Tibial artery (tissue), 4 donors: Measurements from ENCODE around the gene MED16.

Experiments used
- DNase-seq, 2 donors: peaks; one replicate each; pipeline ENCODE4 v3.0.0-alpha.2; 2019
- H3K27ac ChIP-seq, 2 donors: fragments of 200-600 bp; sonication (generic) in 1 of 2; 1 replicate in 1 of 2; 2 replicates in 1 of 2; pipeline ENCODE4 v1.5.1; 2018 to 2019; ENCODE audit warnings: mild to moderate bottlenecking in 1 of 2
- H3K27me3 ChIP-seq, 2 donors: fragments of 200-600 bp; sonication (generic) in 1 of 2; one replicate each; pipeline versions ENCODE4 v1.5.1 to v1.6.0; 2016 to 2019
- H3K36me3 ChIP-seq, 3 donors: fragments of 200-600 bp; sonication (generic) in 2 of 3; one replicate each; pipeline ENCODE4 v1.5.1; 2016 to 2019; ENCODE audit warnings: mild to moderate bottlenecking in 2 of 3
- H3K4me1 ChIP-seq, 4 donors: fragments of 200-600 bp; sonication (generic) in 2 of 4; 1 replicate in 3 of 4; 2 replicates in 1 of 4; pipeline ENCODE4 v1.5.1; 2016 to 2019
- H3K4me3 ChIP-seq, 2 donors: fragments of 200-600 bp; sonication (generic) in 1 of 2; 1 replicate in 1 of 2; 2 replicates in 1 of 2; pipeline ENCODE4 v1.5.1; 2018 to 2019; ENCODE audit warnings: mild to moderate bottlenecking in 2 of 2
- H3K9me3 ChIP-seq, 3 donors: fragments of 200-600 bp; sonication (generic) in 1 of 3; one replicate each; pipeline ENCODE4 v1.5.1; 2016 to 2019
- CTCF ChIP-seq, 2 experiments: fragments of 200-600 bp in 1 of 2; fragments of 450-650 bp in 1 of 2; IDR thresholded peaks; one replicate each; pipeline ENCODE4 v1.5.1; 2017 to 2019; ENCODE audit warnings: antibody characterized with exemption in 2 of 2, mild to moderate bottlenecking in 1 of 2, moderate library complexity in 1 of 2
- intact Hi-C: fragments of 100-400 bp; cut with DNase I; formaldehyde crosslinking; loops from one replicate; pipeline ENCODE4 v1.15.0; 2023; ENCODE audit warnings: low total_unique reads

The MED16 gene

GRCh38 chr19:917323-918151 is 24.6 kb upstream of the MED16 start, which contains the start of gene KISS1R:
TSS of gene KISS1R (plus strand) at chr19:917333. CDS start at chr19:917503, 170 bp downstream.
- Histone ChIP-seq H3K27me3 (peaks cover 12 to 52% of the 10 kb centered on the region in 2 donors), H3K27ac (no peak within 1 kb of the TSS), H3K36me3 (no peaks in the 10 kb centered on the region), H3K9me3 (no peaks in the 10 kb centered on the region), H3K4me3 (peak within 1 kb of the TSS; percentile 27 to 39), H3K4me1 (peaks cover 0 to 54% (median 48%) of the 10 kb centered on the region in 4 donors)
- intact Hi-C loops, result loop anchor here (5.0 kb wide), 2 partner anchors 60 to 145 kb away; partner anchors contain the start of gene CFD
- peak in 1 of 2 experiments; percentile 16 for TF ChIP-seq CTCF (IDR thresholded peaks at IDR 0.05)
- no peak for DNase-seq

GRCh38 chr19:916645-917322 is 23.8 kb upstream of the MED16 start:
- peaks cover 0 to 59% (median 48%) of the 10 kb centered on the region in 4 donors for H3K4me1 ChIP-seq
- H3K4me3 ChIP-seq, result peak overlapping the region; percentile 27 to 39
- DNase-seq, result no peak
- H3K36me3 ChIP-seq, result no peaks in the 10 kb centered on the region
- peaks cover 12 to 52% of the 10 kb centered on the region in 2 donors for H3K27me3 ChIP-seq
- H3K27ac ChIP-seq, result no peak overlapping the region
- H3K9me3 ChIP-seq, result no peaks in the 10 kb centered on the region
- no peak for TF ChIP-seq CTCF (IDR thresholded peaks at IDR 0.05)
- intact Hi-C loops, result loop anchor here (5.0 kb wide), 2 partner anchors 59 to 144 kb away; partner anchors contain the start of gene CFD

GRCh38 chr19:913080-913748 is 20.2 kb upstream of the MED16 start, which contains the start of gene R3HDM4:
TSS of gene R3HDM4 (minus strand) at chr19:913219. CDS start at chr19:913157, 62 bp downstream.
- no peak for TF ChIP-seq CTCF (IDR thresholded peaks at IDR 0.05)
- Histone ChIP-seq H3K27ac (peak within 1 kb of the TSS; percentile 92 to 93), H3K36me3 (no peaks in the 10 kb centered on the region), H3K9me3 (no peaks in the 10 kb centered on the region), H3K27me3 (peaks cover 0 to 19% of the 10 kb centered on the region in 2 donors), H3K4me1 (peaks cover 0 to 38% (median 26%) of the 10 kb centered on the region in 4 donors), H3K4me3 (peak within 1 kb of the TSS; percentile 86 to 98)
- peak; percentile 63 to 88 for DNase-seq
- intact Hi-C loops, result loop anchor here (5.0 kb wide), 1 partner anchor 251 kb away; the partner anchor contains the start of gene RNF126

- Histone ChIP-seq H3K36me3 (no peaks in the 10 kb centered on the region), H3K9me3 (no peaks in the 10 kb centered on the region), H3K27me3 (peaks cover 0 to 12% of the 10 kb centered on the region in 2 donors), H3K27ac (peak overlapping the region; percentile 92 to 93), H3K4me3 (peak overlapping the region; percentile 86 to 98), H3K4me1 (peaks cover 0 to 31% (median 18%) of the 10 kb centered on the region in 4 donors)
- intact Hi-C loops, result loop anchor here (5.0 kb wide), 1 partner anchor 250 kb away; the partner anchor contains the start of gene RNF126
- DNase-seq, result no peak
- TF ChIP-seq CTCF (IDR thresholded peaks at IDR 0.05), result no peak
Observed at GRCh38 chr19:912181-913079, 19.4 kb upstream of the MED16 start.
